SU-DHL-6 (cell line): Measurements from ENCODE around the gene CMTM6.
"Not testable (repeated sequence)": the region's sequence is repeated elsewhere in the genome, so short reads cannot be mapped to it uniquely, and the experiment has no call there.

Source experiments
- H2AFZ ChIP-seq: fragments of 200-600 bp; sonication (generic); 2 replicates; pipeline ENCODE4 v1.6.1; 2014; ENCODE audit warnings: low read depth, mild to moderate bottlenecking, moderate library complexity, mixed read lengths, antibody characterized with exemption, low read length; ENCODE audit not compliant: severe bottlenecking
- H3F3A ChIP-seq: fragments of 200-600 bp; shearing (Covaris generic); 2 replicates; pipeline ENCODE4 v1.6.0; 2016; ENCODE audit warnings: antibody characterized with exemption, mild to moderate bottlenecking; ENCODE audit not compliant: insufficient read depth
- H3K27ac ChIP-seq: fragments of 200-600 bp; sonication (generic); 2 replicates; pipeline ENCODE4 v1.5.1; 2016; ENCODE audit warnings: low read depth, mild to moderate bottlenecking, low read length, moderate library complexity, mixed read lengths
- H3K27me3 ChIP-seq: fragments of 200-600 bp; sonication (generic), shearing (Covaris generic); 2 replicates; pipeline ENCODE4 v1.6.0; 2014; ENCODE audit warnings: mild to moderate bottlenecking, low read length
- H3K36me3 ChIP-seq: fragments of 200-600 bp; sonication (generic); 2 replicates; pipeline ENCODE4 v1.6.1; 2014; ENCODE audit warnings: mild to moderate bottlenecking, low read length, mixed read lengths
- H3K4me2 ChIP-seq: fragments of 300-600, 200-600 bp; shearing (Covaris generic), sonication (generic); 2 replicates; pipeline ENCODE4 v1.6.0; 2014; ENCODE audit warnings: low read length, low read depth, mild to moderate bottlenecking; ENCODE audit not compliant: poor library complexity, severe bottlenecking
- H3K4me3 ChIP-seq: fragments of 200-600 bp; sonication (generic); 2 replicates; pipeline ENCODE4 v1.5.1; 2014; ENCODE audit warnings: antibody characterized with exemption, low read length, mild to moderate bottlenecking, mixed read lengths; ENCODE audit not compliant: insufficient read depth, poor library complexity, severe bottlenecking
- H3K79me2 ChIP-seq: fragments of 200-600 bp; sonication (generic); 2 replicates; pipeline ENCODE4 v1.6.1; 2014; ENCODE audit warnings: mild to moderate bottlenecking, low read length, moderate library complexity; ENCODE audit not compliant: insufficient read depth
- H3K9ac ChIP-seq: fragments of 200-600 bp; sonication (generic); 2 replicates; pipeline ENCODE4 v1.7.0; 2014; ENCODE audit warnings: mild to moderate bottlenecking, low read length
- H3K9me2 ChIP-seq: fragments of 200-600 bp; sonication (generic); replicated peaks from 2 replicates; pipeline ENCODE4 v1.6.1; 2014; ENCODE audit warnings: low read length; ENCODE audit not compliant: insufficient read depth
- H3K9me3 ChIP-seq: fragments of 200-600 bp; sonication (generic); 2 replicates; pipeline ENCODE4 v1.6.1; 2014; ENCODE audit warnings: low read length, mixed read lengths; ENCODE audit not compliant: insufficient read depth
- H4K20me1 ChIP-seq: fragments of 200-600 bp; sonication (generic); 2 replicates; pipeline ENCODE4 v1.6.1; 2014; ENCODE audit warnings: low read depth, mild to moderate bottlenecking, antibody characterized with exemption, low read length, moderate library complexity, mixed read lengths
- EZH2phosphoT487 ChIP-seq: fragments of 200-600 bp; sonication (generic), shearing (Covaris generic); conservative IDR thresholded peaks from 2 replicates; pipeline ENCODE4 v1.6.1; 2018; ENCODE audit warnings: mild to moderate bottlenecking, antibody characterized with exemption, low read length, moderate library complexity, mixed read lengths
- TF ChIP-seq, protein P1 (sequence below): fragments of 200-600 bp; sonication (generic); IDR thresholded peaks from one replicate; pipeline ENCODE4 v1.5.1; 2017; ENCODE audit warnings: antibody characterized with exemption, mild to moderate bottlenecking, low read length, moderate library complexity; ENCODE audit not compliant: insufficient read depth, poor library complexity, severe bottlenecking

Gene CMTM6

DNA sequence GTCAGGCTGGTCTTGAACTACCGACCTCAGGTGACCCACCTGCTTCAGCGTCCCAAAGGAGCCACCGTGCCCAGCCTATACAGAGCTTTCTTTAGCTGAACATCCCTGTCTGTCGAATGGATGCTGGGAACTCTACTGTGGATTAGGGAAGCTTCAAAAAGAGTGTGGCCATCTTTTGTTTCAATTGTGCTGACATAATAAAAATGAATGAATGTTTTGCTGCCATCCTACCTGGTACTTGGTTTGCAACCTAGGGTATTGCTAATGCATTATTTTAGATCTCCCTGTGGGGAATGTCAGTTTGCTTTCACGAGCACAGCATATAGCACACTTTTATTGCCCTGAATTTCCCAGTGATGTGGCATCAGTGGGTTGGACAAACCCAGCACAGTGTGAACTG lies 32.3 kb downstream of the CMTM6 start:
- no peak overlapping the region for H3K4me2 ChIP-seq
- no peak overlapping the region for H2AFZ ChIP-seq
- H3K4me3 ChIP-seq = no peak overlapping the region
- no peaks in the 10 kb centered on the region for H3F3A ChIP-seq
- no peaks in the 10 kb centered on the region for H3K79me2 ChIP-seq
- H3K27me3 ChIP-seq = no peaks in the 10 kb centered on the region
- H3K36me3 ChIP-seq = no peaks in the 10 kb centered on the region
- no peak overlapping the region for H3K27ac ChIP-seq
- TF ChIP-seq, protein P1, sequence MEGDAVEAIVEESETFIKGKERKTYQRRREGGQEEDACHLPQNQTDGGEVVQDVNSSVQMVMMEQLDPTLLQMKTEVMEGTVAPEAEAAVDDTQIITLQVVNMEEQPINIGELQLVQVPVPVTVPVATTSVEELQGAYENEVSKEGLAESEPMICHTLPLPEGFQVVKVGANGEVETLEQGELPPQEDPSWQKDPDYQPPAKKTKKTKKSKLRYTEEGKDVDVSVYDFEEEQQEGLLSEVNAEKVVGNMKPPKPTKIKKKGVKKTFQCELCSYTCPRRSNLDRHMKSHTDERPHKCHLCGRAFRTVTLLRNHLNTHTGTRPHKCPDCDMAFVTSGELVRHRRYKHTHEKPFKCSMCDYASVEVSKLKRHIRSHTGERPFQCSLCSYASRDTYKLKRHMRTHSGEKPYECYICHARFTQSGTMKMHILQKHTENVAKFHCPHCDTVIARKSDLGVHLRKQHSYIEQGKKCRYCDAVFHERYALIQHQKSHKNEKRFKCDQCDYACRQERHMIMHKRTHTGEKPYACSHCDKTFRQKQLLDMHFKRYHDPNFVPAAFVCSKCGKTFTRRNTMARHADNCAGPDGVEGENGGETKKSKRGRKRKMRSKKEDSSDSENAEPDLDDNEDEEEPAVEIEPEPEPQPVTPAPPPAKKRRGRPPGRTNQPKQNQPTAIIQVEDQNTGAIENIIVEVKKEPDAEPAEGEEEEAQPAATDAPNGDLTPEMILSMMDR = no peak
- no peak for TF ChIP-seq EZH2phosphoT487
- H4K20me1 ChIP-seq = no peaks in the 10 kb centered on the region
- H3K9me3 ChIP-seq = no peaks in the 10 kb centered on the region
- no peaks in the 10 kb centered on the region for H3K9me2 ChIP-seq
- H3K9ac ChIP-seq = no peak overlapping the region

DNA sequence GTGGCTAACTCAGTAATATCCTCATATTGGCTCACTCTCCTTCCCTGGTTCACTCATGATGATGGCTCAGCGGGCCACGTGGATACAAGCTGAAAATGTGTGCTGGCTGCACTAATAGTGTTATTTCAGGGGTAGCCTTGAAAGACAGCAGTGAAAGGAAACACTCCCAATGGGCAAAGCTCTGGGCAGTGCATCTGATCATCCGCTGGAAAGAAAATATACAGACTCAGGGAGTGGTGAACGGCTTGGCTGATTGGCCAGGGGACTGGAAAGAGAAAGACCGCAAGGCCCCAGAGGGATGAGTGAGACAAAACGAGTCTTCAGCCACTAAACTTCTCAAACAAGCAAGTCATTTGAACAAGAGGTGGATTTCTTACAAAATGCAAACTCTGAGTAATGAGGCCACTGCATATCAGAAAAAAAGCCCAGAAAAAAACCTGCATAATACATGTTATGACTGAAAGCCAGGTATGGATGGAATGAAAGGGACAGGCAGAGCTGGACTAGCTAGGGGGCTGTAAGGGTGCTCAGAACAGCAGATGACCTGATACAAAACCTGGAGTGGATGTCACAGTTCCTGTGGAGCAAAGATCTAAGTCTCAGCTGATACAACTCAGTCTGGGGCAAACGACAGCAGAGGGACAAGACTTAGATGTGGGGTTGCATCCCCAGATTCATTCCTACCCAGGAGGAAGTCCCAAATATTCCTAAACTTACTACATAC lies 33.3 kb downstream of the CMTM6 start:
- Histone ChIP-seq H3K9ac (no peak overlapping the region), H4K20me1 (no peaks in the 10 kb centered on the region), H3K9me2 (no peaks in the 10 kb centered on the region), H3F3A (no peaks in the 10 kb centered on the region), H3K36me3 (no peaks in the 10 kb centered on the region), H3K79me2 (no peaks in the 10 kb centered on the region), H3K4me3 (no peak overlapping the region), H3K27me3 (no peaks in the 10 kb centered on the region), H3K9me3 (no peaks in the 10 kb centered on the region), H3K4me2 (no peak overlapping the region), H3K27ac (no peak overlapping the region), H2AFZ (no peak overlapping the region)
- TF ChIP-seq, protein P1 = no peak
- TF ChIP-seq EZH2phosphoT487 = no peak

DNA sequence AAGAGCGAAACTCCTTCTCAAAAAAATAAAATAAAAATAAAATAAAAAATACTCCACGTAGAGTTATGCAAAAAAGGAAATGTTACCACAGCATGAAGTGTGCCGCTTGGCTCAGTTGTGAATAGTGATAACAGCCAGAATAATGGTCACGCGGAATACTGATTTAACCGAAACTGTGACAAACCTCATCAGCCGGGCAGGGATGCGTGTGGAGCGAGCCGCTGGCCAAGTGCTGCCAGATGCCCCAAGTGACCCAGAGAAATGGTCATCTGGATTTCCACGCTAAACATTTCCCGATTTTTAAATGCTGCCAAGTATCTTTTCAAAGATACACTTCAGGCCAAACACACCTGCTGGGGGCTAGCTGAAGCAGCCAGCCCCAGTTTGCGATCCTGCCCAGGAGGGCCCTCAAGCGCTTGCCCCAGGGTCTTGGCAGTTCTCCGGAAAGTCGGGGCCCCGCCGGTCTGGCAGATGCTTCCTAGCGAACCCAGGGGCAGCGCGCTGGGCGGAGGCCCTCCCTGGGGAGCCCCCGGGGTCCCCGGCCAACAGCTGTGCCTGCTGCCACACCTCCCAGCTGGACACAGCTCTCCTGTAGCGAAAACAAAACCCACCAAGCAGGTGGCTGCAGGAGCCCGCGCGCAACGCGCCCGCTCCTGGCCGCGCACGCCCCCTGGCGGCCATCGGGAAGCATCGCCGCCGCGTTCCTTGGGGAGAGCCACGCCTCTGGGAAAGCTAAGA lies 35.1 kb downstream of the CMTM6 start:
- Histone ChIP-seq H3K27ac (no peak overlapping the region), H3K4me3 (no peak overlapping the region), H3K9ac (peak overlapping the region; percentile 33; the same call in 1 of the 2 replicates), H3K9me3 (no peaks in the 10 kb centered on the region), H3F3A (no peaks in the 10 kb centered on the region), H4K20me1 (no peaks in the 10 kb centered on the region), H2AFZ (no peak overlapping the region), H3K79me2 (no peaks in the 10 kb centered on the region), H3K36me3 (no peaks in the 10 kb centered on the region), H3K27me3 (no peaks in the 10 kb centered on the region), H3K4me2 (peak overlapping the region; percentile 43), H3K9me2 (no peaks in the 10 kb centered on the region)
- no peak for TF ChIP-seq EZH2phosphoT487
- TF ChIP-seq, protein P1 = peak; percentile 94

DNA sequence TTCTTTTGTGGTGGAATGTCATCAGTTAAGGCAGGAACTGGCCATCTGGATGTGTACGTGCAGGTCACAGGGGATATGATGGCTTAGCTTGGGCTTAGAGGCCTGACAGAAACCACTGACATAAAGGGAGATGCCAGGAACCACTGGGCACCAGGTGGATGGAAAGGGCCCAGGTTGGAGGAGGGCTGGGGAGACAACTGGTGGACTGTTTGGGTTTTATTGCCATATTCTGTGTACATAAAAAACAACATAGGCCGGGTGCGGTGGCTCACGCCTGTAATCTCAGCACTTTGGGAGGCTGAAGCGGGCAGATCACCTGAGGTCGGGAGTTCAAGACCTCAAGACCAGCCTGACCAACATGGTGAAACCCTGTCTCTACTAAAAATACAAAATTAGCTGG lies 35.8 kb downstream of the CMTM6 start:
- H3K9me2 ChIP-seq, H2AFZ ChIP-seq, H3K27ac ChIP-seq, H3K4me2 ChIP-seq, H3K9me3 ChIP-seq, H4K20me1 ChIP-seq, H3F3A ChIP-seq, H3K9ac ChIP-seq, H3K36me3 ChIP-seq, H3K27me3 ChIP-seq, H3K79me2 ChIP-seq, H3K4me3 ChIP-seq: not testable (repeated sequence)

DNA sequence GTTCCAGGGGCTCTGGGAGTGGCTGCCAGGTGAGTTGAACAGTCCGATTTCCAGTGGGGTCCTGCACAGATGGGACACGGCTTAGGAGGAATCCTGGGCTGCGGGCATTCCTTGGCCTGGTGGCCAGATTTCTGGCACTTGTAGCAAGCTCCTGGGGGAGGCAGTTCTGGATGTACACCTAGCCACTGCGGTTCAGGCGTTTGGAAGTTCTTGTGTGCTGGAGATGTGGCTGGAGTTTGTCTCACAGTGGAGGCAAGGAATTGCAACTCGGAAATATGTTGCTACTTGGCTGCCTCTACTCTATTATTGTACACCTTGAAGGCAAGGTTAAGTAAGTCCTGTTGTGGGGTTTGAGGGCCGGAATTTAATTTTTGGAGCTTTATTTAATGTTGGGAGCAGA lies 37.9 kb downstream of the CMTM6 start:
- not testable (repeated sequence) for H4K20me1 ChIP-seq, H3K4me2 ChIP-seq, H3F3A ChIP-seq, H3K9ac ChIP-seq, H3K9me3 ChIP-seq, H2AFZ ChIP-seq, H3K9me2 ChIP-seq, H3K36me3 ChIP-seq, H3K4me3 ChIP-seq, H3K27me3 ChIP-seq, H3K27ac ChIP-seq, H3K79me2 ChIP-seq
